ENCODE measurements around the gene CLEC16A. TPM values are rescaled to one million over a fixed set of nuclear protein-coding genes. Genes with fewer than 3 reads are reported as not detected.
A peak's percentile ranks its signal among the peaks of the same experiment; 100 is the strongest.

The CLEC16A gene
- total RNA-seq, 1 donor from 2014 or later = 20.9 TPM

GRCh38 chr16:11108466-11108805, 164.1 kb downstream of the CLEC16A start:
- DNase-seq = no peak
- intact Hi-C loops (cut with DNase I) = loop anchor here (10.0 kb wide), 1 partner anchor 134 kb away; no protein-coding TSS in a partner anchor
- no peak for ATAC-seq (ENCODE audit: poor library complexity)

DNA sequence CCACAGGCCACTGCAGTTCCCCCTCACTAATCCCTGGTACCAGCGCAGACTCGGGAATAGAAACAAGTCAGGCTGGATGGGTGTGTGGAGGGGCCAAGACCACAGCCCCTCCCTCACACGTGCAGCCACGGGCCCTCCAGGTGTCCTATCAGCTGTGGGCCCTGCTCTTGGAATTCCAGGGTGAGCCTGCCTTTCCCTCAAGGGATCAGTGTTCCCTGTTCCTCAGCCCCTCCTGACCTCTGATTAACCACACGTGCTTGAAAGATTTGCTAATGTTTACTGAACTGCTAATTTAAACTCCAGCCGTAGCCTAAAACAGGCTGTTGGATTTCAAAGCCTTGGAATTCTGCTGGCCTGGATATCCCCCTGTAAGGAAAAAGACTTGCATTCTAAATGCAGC, 165.2 kb downstream of the CLEC16A start:
- no peak for DNase-seq
- intact Hi-C loops (cut with DNase I) = loop anchor here (10.0 kb wide), 1 partner anchor 135 kb away; no protein-coding TSS in a partner anchor
- ATAC-seq (ENCODE audit: poor library complexity) = no peak

GRCh38 chr16:11111150-11111549, 166.8 kb downstream of the CLEC16A start:
- DNase-seq (no peak), ATAC-seq (ENCODE audit: poor library complexity) (no peak)
- intact Hi-C loops (cut with DNase I) = no loop called here

GRCh38 chr16:11111856-11112634, 167.7 kb downstream of the CLEC16A start:
- DNase-seq = no peak
- intact Hi-C loops (cut with DNase I) = no loop called here
- no peak for ATAC-seq (ENCODE audit: poor library complexity)

DNA sequence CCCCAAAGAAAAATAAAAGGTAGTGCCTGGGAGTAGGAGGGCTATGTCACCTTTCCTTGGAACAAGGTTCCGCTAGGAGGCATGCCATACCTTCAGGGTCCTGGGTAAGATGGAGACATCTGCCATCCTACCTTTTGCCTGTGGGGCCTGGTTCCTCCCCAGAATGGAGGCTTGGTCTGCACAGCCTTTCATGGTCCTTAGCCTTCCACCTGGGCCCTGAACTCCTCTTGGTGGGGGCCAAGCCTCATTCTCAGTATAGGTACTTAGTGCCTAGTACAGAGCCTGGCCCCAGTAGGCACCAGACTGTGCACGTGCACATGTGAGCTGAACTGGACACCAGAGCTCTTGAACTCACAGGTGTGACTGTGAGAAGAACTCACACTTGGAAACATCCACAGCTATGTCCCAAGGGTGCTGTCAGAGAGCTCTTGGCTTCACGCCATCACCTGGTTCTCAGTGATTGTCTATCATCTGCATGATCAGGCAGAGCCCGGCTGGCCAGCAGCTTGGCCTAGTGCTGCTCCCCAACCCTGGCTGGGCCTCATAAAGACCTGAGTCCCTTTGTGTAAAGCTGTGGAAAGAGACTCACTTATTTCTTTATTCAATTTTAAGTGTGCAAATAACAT, 168.5 kb downstream of the CLEC16A start:
- ATAC-seq (ENCODE audit: poor library complexity) (no peak), DNase-seq (no peak)
- intact Hi-C loops (cut with DNase I) = no loop called here

- no peak for DNase-seq
- no peak for ATAC-seq (ENCODE audit: poor library complexity)
- intact Hi-C loops (cut with DNase I) = no loop called here
Observed at GRCh38 chr16:11114366-11115164, 170.2 kb downstream of the CLEC16A start.

DNA sequence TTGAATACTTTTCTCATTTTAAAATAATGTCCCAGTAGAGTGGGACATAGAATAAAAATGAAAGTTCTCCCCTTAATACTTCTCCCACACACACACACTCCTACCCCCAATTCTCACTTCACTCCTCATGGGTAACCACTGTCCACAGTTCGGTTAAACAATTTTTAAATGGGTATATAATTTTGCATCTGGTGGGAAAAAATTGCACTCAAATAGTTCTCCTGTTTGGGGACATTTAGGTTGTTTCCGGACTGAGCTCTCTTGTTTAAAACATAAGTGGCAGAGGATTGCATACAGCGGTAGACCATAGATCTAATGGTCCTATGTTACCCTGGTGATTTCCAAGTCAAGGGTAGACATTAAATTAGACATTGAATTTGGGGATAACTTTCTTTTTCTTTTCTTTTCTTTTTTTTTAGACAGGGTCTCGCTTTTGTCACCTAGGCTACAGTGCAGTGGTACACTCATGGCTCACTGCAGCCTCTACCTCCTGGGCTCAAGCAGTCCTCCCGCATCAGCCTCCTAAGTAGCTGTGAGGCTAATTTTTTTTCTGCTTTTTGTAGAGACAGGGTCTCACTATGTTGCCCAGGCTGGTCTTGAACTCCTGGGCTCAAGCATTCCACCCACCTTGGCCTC, 173.3 kb downstream of the CLEC16A start:
- intact Hi-C loops (cut with DNase I) = no loop called here
- ATAC-seq (ENCODE audit: poor library complexity) (no peak), DNase-seq (no peak)

DNA sequence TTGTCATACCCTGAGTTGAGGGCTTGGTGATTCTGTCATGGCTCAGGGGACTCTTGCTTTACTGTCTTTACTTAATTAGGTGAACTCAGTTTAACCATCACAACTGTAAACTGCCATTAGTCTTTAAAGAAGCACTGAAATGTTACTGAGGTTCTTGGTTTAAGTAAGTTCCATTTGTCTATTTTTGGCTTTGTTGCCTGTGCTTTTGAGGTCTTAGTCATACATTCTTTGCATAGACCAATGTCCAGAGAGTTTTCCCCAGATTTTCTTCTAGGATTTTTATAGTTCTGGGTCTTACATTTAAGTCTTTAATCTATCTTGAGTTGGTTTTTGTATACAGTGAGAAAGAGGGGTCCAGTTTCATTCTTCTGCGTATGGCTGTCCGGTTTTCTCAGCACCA, 174.1 kb downstream of the CLEC16A start:
- intact Hi-C loops (cut with DNase I) = no loop called here
- ATAC-seq (ENCODE audit: poor library complexity) (no peak), DNase-seq (no peak)

DNA sequence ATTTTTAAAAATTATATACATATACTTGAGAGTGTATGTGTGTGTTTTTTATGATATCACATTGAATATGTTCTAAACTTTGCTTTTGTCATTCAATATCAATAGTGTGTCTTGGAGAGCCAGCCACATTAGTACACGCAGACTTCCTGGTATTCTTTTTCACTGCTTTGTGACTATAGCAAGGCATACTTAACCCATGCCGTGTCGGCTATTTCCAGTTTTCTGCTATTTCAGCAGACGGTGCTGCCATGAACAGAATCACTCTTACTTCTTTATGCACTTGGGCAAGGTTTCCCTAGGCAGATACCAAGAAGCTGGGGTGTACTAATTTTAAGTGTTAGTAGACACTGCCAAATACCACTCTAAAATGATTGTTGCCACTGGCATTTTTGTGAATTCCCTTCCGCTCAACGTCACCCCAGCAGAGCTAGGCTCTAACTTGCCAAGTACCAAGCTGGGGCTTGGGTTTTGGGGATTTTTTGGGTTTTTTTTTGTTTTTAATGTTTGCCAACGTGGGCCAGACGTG, 176.8 kb downstream of the CLEC16A start:
- no peak for ATAC-seq (ENCODE audit: poor library complexity)
- intact Hi-C loops (cut with DNase I) = no loop called here
- no peak for DNase-seq

GRCh38 chr16:11121914-11122692, 177.7 kb downstream of the CLEC16A start:
- peak; percentile 64 for ATAC-seq (ENCODE audit: poor library complexity)
- DNase-seq = no peak
- intact Hi-C loops (cut with DNase I) = no loop called here

GRCh38 chr16:11123666-11124065, 179.3 kb downstream of the CLEC16A start:
- DNase-seq (no peak), ATAC-seq (ENCODE audit: poor library complexity) (no peak)
- intact Hi-C loops (cut with DNase I) = no loop called here

DNA sequence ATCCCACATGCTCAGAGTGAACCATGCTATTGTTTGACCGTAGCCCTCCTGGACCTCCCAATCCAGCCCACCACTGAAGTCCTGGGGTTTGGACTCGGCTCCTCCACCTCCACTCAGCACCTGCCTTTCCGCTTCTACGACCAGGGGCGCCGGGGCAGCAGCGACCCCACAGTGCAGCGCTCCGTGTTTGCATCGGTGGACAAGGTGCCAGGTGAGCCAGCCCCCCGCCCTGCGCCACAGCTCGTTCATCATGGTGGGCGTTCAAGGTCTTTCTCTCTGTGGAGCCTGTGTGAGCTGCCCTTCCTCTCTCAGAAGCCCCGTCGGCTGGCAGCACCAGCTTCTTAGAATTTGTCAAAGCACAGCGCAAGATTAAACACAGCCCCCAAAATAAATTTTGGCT, 181.6 kb downstream of the CLEC16A start:
- ATAC-seq (ENCODE audit: poor library complexity) = no peak
- intact Hi-C loops (cut with DNase I) = no loop called here
- no peak for DNase-seq

- intact Hi-C loops (cut with DNase I) = no loop called here
- DNase-seq (no peak), ATAC-seq (ENCODE audit: poor library complexity) (no peak)
Observed at GRCh38 chr16:11126399-11127054, 182.2 kb downstream of the CLEC16A start.

- ATAC-seq (ENCODE audit: poor library complexity) (no peak), DNase-seq (no peak)
- intact Hi-C loops (cut with DNase I) = no loop called here
Observed at GRCh38 chr16:11127610-11128195, 183.3 kb downstream of the CLEC16A start.

DNA sequence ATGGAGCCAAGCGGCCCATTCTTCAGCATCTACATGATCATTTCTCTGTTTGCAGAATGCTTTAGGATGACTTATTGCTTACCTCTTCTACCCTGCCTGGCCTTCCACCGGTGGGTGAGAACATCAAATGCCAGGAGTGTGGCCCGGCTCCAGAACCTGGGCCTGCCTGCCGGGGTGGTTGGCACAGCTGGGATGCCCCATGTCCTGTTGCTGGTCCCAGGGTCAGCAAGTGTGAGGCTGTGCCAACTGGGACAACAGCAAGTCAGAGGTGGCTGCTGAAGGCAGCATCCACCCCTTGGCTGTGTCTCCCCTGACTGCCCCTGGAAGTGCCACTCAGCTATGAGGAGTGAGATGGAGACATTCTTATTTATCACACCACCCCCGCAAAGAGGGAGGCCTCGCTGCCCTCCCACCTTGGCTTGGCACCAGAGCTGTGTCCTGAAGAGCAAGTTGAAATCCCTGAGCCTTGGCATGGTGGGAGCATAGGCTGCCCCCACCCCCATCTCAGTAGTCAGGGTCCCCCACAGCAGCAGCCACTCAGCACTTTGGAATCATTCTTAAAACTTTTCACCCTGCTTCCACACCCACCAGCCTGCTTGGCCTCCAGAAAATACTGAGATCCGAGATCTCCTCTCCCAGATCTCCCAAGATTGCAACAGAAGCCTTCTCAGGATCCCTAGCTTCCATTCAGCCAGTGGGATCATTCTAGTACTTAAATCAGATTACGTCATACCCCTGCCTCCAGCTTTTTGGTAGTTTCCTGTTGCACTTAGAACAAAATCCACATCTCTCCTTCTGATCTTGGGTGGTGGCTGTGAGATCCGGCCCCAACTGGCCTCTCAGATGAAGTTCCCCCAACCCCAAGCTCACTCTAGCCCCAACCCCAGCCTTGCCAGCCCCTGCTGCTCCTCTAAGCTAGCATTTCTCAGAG, 184.1 kb downstream of the CLEC16A start:
- DNase-seq (peak; percentile 85), ATAC-seq (ENCODE audit: poor library complexity) (peak; percentile 82)
- intact Hi-C loops (cut with DNase I) = no loop called here

GRCh38 chr16:11129378-11129781, 185.0 kb downstream of the CLEC16A start:
- ATAC-seq (ENCODE audit: poor library complexity) (no peak), DNase-seq (no peak)
- intact Hi-C loops (cut with DNase I) = no loop called here

Data from Right ventricle myocardium superior (tissue), 1 donor.